HUES64 (cell line): ENCODE results near the gene GRAMD2A.

ENCODE experiments used
- H3K27ac ChIP-seq: 2 replicates; pipeline ENCODE4 v1.7.0; 2013; ENCODE audit warnings: low read depth, low read length, inconsistent platforms
- H3K27me3 ChIP-seq: 2 replicates; pipeline ENCODE4 v1.6.1; 2013; ENCODE audit warnings: mild to moderate bottlenecking, low read length; ENCODE audit not compliant: insufficient read depth
- H3K36me3 ChIP-seq: 2 replicates; pipeline ENCODE4 v1.6.1; 2013; ENCODE audit warnings: mild to moderate bottlenecking, low read length; ENCODE audit not compliant: insufficient read depth
- H3K4me1 ChIP-seq: 2 replicates; pipeline ENCODE4 v1.6.1; 2013; ENCODE audit warnings: mild to moderate bottlenecking, low read length, moderate library complexity; ENCODE audit not compliant: insufficient read depth
- H3K4me3 ChIP-seq: 2 replicates; pipeline ENCODE4 v1.5.1; 2013; ENCODE audit warnings: mild to moderate bottlenecking, low read length, moderate library complexity
- H3K9ac ChIP-seq: 2 replicates; pipeline ENCODE4 v1.6.1; 2013; ENCODE audit warnings: mild to moderate bottlenecking, low read depth, low read length
- H3K9me3 ChIP-seq: 2 replicates; pipeline ENCODE4 v1.6.1; 2013; ENCODE audit warnings: low read depth, low read length; ENCODE audit not compliant: insufficient read depth
- WGBS: fragments of 150-250, 120-280 bp; methylation state at CpG from one replicate; pipeline ENCODE4 v1.1.7; 2013; ENCODE audit warnings: missing lambda C conversion rate; 5-methylcytosine and 5-hydroxymethylcytosine counted together

GRAMD2A gene

GRCh38 chr15:72162569-72162968 is 35.0 kb downstream of the GRAMD2A start:
- Histone ChIP-seq H3K4me1 (no peaks in the 10 kb centered on the region), H3K9me3 (no peaks in the 10 kb centered on the region), H3K27me3 (no peaks in the 10 kb centered on the region), H3K27ac (no peak overlapping the region), H3K36me3 (no peaks in the 10 kb centered on the region), H3K4me3 (no peak overlapping the region), H3K9ac (no peak overlapping the region)
- 89% methylated on average over 5 of the region's 5 CpGs for WGBS

- Histone ChIP-seq H3K27ac (no peak overlapping the region), H3K27me3 (no peaks in the 10 kb centered on the region), H3K9ac (no peak overlapping the region), H3K4me3 (no peak overlapping the region), H3K9me3 (no peaks in the 10 kb centered on the region), H3K36me3 (no peaks in the 10 kb centered on the region), H3K4me1 (no peaks in the 10 kb centered on the region)
- 85% methylated on average over 7 of the region's 7 CpGs for WGBS
Measured at GRCh38 chr15:72161361-72162132, 36.0 kb downstream of the GRAMD2A start.

GRCh38 chr15:72160696-72161245 is 36.8 kb downstream of the GRAMD2A start:
- Histone ChIP-seq H3K4me3 (no peak overlapping the region), H3K36me3 (no peaks in the 10 kb centered on the region), H3K27ac (no peak overlapping the region), H3K27me3 (no peaks in the 10 kb centered on the region), H3K9me3 (no peaks in the 10 kb centered on the region), H3K9ac (no peak overlapping the region), H3K4me1 (peaks cover 1% of the 10 kb centered on the region; the same call in 1 of the 2 replicates)
- WGBS, result 89% methylated on average over 4 of the region's 5 CpGs

- H3K27me3 ChIP-seq, result peaks cover 3% of the 10 kb centered on the region; the same call in 1 of the 2 replicates
- H3K36me3 ChIP-seq, result no peaks in the 10 kb centered on the region
- no peak overlapping the region for H3K27ac ChIP-seq
- peaks cover 3% of the 10 kb centered on the region; the same call in 1 of the 2 replicates for H3K4me1 ChIP-seq
- no peaks in the 10 kb centered on the region for H3K9me3 ChIP-seq
- H3K4me3 ChIP-seq, result no peak overlapping the region
- no peak overlapping the region for H3K9ac ChIP-seq
- WGBS, result 100% methylated on average over 2 of the region's 2 CpGs
Measured at GRCh38 chr15:72156928-72157327, 40.7 kb downstream of the GRAMD2A start.

- peaks cover 3% of the 10 kb centered on the region; the same call in 1 of the 2 replicates for H3K27me3 ChIP-seq
- peak overlapping the region; percentile 31 for H3K4me3 ChIP-seq
- no peaks in the 10 kb centered on the region for H3K36me3 ChIP-seq
- H3K9me3 ChIP-seq, result no peaks in the 10 kb centered on the region
- H3K4me1 ChIP-seq, result peaks cover 3% of the 10 kb centered on the region; the same call in 1 of the 2 replicates
- H3K27ac ChIP-seq, result no peak overlapping the region
- H3K9ac ChIP-seq, result 0 out of 2 replicates have a peak overlapping the region, but pooled peaks have one; percentile 5
- 53% methylated on average over 19 of the region's 19 CpGs for WGBS
Measured at GRCh38 chr15:72155635-72156616, 41.7 kb downstream of the GRAMD2A start.

- Histone ChIP-seq H3K27me3 (peaks cover 3% of the 10 kb centered on the region; the same call in 1 of the 2 replicates), H3K9me3 (no peaks in the 10 kb centered on the region), H3K9ac (no peak overlapping the region), H3K4me3 (no peak overlapping the region), H3K4me1 (peaks cover 3% of the 10 kb centered on the region; the same call in 1 of the 2 replicates), H3K36me3 (no peaks in the 10 kb centered on the region), H3K27ac (no peak overlapping the region)
- WGBS, result 88% methylated on average over 14 of the region's 14 CpGs
Measured at GRCh38 chr15:72155003-72155621, 42.5 kb downstream of the GRAMD2A start.

GRCh38 chr15:72154316-72154715 is 43.3 kb downstream of the GRAMD2A start:
- no peak overlapping the region for H3K9ac ChIP-seq
- no peak overlapping the region for H3K4me3 ChIP-seq
- H3K9me3 ChIP-seq, result no peaks in the 10 kb centered on the region
- 93% methylated on average over 7 of the region's 7 CpGs for WGBS
- no peak overlapping the region for H3K27ac ChIP-seq
- H3K27me3 ChIP-seq, result peaks cover 3% of the 10 kb centered on the region; the same call in 1 of the 2 replicates
- no peaks in the 10 kb centered on the region for H3K36me3 ChIP-seq
- peaks cover 3% of the 10 kb centered on the region; the same call in 1 of the 2 replicates for H3K4me1 ChIP-seq

- 95% methylated on average over 5 of the region's 5 CpGs for WGBS
- Histone ChIP-seq H3K27me3 (peaks cover 3% of the 10 kb centered on the region; the same call in 1 of the 2 replicates), H3K9me3 (no peaks in the 10 kb centered on the region), H3K4me1 (peaks cover 3% of the 10 kb centered on the region; the same call in 1 of the 2 replicates), H3K27ac (no peak overlapping the region), H3K4me3 (no peak overlapping the region), H3K36me3 (no peaks in the 10 kb centered on the region), H3K9ac (no peak overlapping the region)
Measured at GRCh38 chr15:72153269-72154000, 44.2 kb downstream of the GRAMD2A start.

GRCh38 chr15:72147418-72147817 is 50.2 kb downstream of the GRAMD2A start:
- Histone ChIP-seq H3K4me1 (no peaks in the 10 kb centered on the region), H3K4me3 (no peak overlapping the region), H3K27ac (no peak overlapping the region), H3K9ac (no peak overlapping the region), H3K36me3 (no peaks in the 10 kb centered on the region), H3K27me3 (no peaks in the 10 kb centered on the region), H3K9me3 (no peaks in the 10 kb centered on the region)
- 96% methylated on average over 2 of the region's 2 CpGs for WGBS

GRCh38 chr15:72146934-72147333 is 50.7 kb downstream of the GRAMD2A start:
- Histone ChIP-seq H3K9ac (no peak overlapping the region), H3K27me3 (no peaks in the 10 kb centered on the region), H3K4me3 (no peak overlapping the region), H3K36me3 (no peaks in the 10 kb centered on the region), H3K4me1 (no peaks in the 10 kb centered on the region), H3K9me3 (no peaks in the 10 kb centered on the region), H3K27ac (no peak overlapping the region)
